Measurements from ENCODE around the gene MYF5. TPM values are rescaled to one million over a fixed set of nuclear protein-coding genes. Genes with fewer than 3 reads are reported as not detected.
A peak's percentile ranks its signal among the peaks of the same experiment; 100 is the strongest.

MYF5 gene
- total and polyA plus RNA-seq, 9 donors: 26.0 to 37.0 (median 31.8) TPM

DNA sequence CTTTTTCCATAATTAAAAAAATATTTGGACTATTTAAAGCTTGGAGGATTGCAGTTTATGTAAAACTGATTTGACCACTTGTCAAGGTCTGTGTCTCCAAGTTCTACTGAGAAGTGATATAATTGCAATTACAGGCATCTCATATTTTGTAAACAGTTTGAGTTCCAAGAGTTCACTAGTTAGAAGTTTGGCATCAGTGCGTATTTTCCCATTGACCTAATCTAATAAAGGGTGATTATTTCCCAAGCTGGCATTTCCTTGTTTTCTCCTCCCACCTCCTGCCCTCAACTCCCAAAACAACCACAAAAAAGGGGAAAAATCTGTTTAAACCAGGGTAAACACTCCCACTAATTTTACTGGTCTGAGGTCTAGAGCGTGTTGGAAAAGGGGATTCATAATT, 12.3 kb upstream of the MYF5 start:
- Histone ChIP-seq H3K36me3 (ENCODE audit: control insufficient read depth, insufficient read depth, low read length) (no peaks in the 10 kb centered on the region), H3K27ac (ENCODE audit: low read length) (peak overlapping the region; percentile 89), H3K27me3 (ENCODE audit: control insufficient read depth, insufficient read depth, low read length) (peaks cover 12% of the 10 kb centered on the region), H3K4me3 (ENCODE audit: low read length) (no peak overlapping the region), H3K9me3 (replicated peaks; ENCODE audit: control insufficient read depth, low read depth, low read length) (no peaks in the 10 kb centered on the region), H3K4me1 (ENCODE audit: control insufficient read depth, insufficient read depth, low read length) (peaks cover 14% of the 10 kb centered on the region)
- DNase-seq: peak; percentile 67
- no CpG with 5 or more reads among the region's 2 CpGs for WGBS (ENCODE audit: insufficient coverage)

DNA sequence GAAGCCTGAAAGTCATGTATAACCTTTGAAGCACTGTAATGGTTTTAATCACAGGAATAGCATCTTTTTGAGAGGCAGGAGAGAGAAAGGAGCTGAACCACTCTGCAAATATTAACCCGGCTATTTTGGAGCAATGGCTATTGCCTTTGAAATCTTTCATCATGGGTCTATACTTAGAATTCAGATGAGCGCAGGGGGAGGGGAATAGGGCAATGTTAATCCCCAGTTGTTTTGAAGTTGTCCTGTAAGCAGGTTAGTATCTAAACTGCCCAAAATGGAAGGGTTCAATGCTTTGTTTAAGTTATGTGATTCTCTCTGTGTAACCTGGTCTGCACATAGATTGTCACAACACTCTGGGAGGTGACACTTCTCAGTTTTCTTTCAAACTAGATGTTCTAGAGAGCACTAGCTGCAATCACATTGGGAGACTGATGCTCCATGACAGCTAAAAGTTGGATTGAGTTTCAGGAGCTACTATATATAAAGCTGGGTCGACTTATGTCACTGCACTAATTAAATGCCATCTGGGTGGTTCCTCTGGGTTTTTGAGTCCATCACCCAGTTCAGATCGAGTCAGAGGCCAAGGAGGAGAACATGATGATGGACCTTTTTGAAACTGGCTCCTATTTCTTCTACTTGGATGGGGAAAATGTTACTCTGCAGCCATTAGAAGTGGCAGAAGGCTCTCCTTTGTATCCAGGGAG, 9.4 kb upstream of the MYF5 start, which contains the start of gene MYF6:
Gene MYF6, plus strand, starts transcription at position 509 of the 704 bp plus-strand sequence. Its CDS starts 86 bp downstream, at position 595.
- H3K27me3 ChIP-seq (ENCODE audit: control insufficient read depth, insufficient read depth, low read length): peaks cover 12% of the 10 kb centered on the region
- H3K36me3 ChIP-seq (ENCODE audit: control insufficient read depth, insufficient read depth, low read length): no peaks in the 10 kb centered on the region
- H3K4me3 ChIP-seq (ENCODE audit: low read length): peak within 1 kb of the TSS; percentile 67
- peak within 1 kb of the TSS; percentile 96 for H3K27ac ChIP-seq (ENCODE audit: low read length)
- DNase-seq: peak; percentile 62
- WGBS (ENCODE audit: insufficient coverage): 61% methylated on average over 3 of the region's 4 CpGs
- no peaks in the 10 kb centered on the region for H3K9me3 ChIP-seq (replicated peaks; ENCODE audit: control insufficient read depth, low read depth, low read length)
- H3K4me1 ChIP-seq (ENCODE audit: control insufficient read depth, insufficient read depth, low read length): peaks cover 17% of the 10 kb centered on the region

DNA sequence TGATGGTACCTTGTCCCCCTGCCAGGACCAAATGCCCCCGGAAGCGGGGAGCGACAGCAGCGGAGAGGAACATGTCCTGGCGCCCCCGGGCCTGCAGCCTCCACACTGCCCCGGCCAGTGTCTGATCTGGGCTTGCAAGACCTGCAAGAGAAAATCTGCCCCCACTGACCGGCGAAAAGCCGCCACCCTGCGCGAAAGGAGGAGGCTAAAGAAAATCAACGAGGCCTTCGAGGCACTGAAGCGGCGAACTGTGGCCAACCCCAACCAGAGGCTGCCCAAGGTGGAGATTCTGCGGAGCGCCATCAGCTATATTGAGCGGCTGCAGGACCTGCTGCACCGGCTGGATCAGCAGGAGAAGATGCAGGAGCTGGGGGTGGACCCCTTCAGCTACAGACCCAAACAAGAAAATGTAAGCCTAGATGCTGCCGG, 8.9 kb upstream of the MYF5 start:
- H3K36me3 ChIP-seq (ENCODE audit: control insufficient read depth, insufficient read depth, low read length): no peaks in the 10 kb centered on the region
- H3K9me3 ChIP-seq (replicated peaks; ENCODE audit: control insufficient read depth, low read depth, low read length): no peaks in the 10 kb centered on the region
- H3K27me3 ChIP-seq (ENCODE audit: control insufficient read depth, insufficient read depth, low read length): peaks cover 12% of the 10 kb centered on the region
- peak overlapping the region; percentile 96 for H3K27ac ChIP-seq (ENCODE audit: low read length)
- no peak for DNase-seq
- peak overlapping the region; percentile 67 for H3K4me3 ChIP-seq (ENCODE audit: low read length)
- peaks cover 15% of the 10 kb centered on the region for H3K4me1 ChIP-seq (ENCODE audit: control insufficient read depth, insufficient read depth, low read length)
- WGBS (ENCODE audit: insufficient coverage): 21% methylated on average over 21 of the region's 21 CpGs

DNA sequence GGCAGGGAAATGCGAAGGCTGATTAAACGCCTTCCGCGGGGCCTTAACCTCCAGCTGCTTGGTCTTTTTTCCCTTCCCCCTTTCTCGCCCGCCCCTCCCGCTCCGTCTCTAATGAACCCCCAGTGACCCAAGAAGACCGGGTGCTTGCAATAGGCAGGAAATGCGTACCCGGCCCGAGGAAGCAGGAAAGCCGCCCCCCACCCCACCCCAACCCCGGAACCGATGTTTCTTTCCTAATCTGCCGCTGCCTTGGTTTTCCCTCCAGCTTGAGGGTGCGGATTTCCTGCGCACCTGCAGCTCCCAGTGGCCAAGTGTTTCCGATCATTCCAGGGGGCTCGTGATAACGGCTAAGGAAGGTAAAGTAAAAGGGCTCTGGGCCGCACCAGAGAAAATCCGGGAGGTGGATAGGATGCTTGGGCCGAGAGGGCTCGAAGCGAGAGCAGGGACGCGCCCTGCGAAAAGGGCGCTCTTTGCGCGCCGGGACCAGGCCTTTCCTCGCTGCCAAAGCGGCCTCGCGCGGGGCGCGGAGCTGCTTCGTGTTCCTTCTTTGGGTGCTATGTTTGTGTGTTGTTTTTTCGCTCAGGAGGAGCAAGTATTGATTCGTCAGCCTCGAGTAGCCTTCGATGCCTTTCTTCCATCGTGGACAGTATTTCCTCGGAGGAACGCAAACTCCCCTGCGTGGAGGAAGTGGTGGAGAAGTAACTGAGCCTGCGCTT, 8.3 kb upstream of the MYF5 start:
- peak; percentile 64 for DNase-seq
- Histone ChIP-seq H3K9me3 (replicated peaks; ENCODE audit: control insufficient read depth, low read depth, low read length) (no peaks in the 10 kb centered on the region), H3K27me3 (ENCODE audit: control insufficient read depth, insufficient read depth, low read length) (peaks cover 12% of the 10 kb centered on the region), H3K4me3 (ENCODE audit: low read length) (peak overlapping the region; percentile 67), H3K27ac (ENCODE audit: low read length) (peak overlapping the region; percentile 96), H3K4me1 (ENCODE audit: control insufficient read depth, insufficient read depth, low read length) (peaks cover 13% of the 10 kb centered on the region), H3K36me3 (ENCODE audit: control insufficient read depth, insufficient read depth, low read length) (no peaks in the 10 kb centered on the region)
- 4% methylated on average over 37 of the region's 50 CpGs for WGBS (ENCODE audit: insufficient coverage)

DNA sequence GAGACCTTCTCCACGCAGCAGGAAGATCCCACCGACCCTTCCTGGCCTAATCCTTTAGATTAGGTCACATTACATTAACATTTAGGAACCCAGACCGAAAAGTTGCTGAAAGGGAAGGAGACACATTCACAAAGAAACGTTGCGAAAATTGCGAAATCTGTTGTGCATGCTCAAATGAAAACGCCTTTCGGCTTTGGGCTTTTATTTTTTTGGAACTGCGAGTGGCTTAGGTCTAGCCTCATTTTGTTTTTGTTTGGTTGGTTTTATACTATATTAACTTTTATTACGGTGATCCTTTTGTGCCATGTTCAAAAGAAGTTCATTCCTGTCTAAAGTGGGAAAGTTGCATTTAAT, 7.8 kb upstream of the MYF5 start:
- Histone ChIP-seq H3K4me1 (ENCODE audit: control insufficient read depth, insufficient read depth, low read length) (peaks cover 13% of the 10 kb centered on the region), H3K4me3 (ENCODE audit: low read length) (peak overlapping the region; percentile 67), H3K27me3 (ENCODE audit: control insufficient read depth, insufficient read depth, low read length) (peaks cover 12% of the 10 kb centered on the region), H3K27ac (ENCODE audit: low read length) (peak overlapping the region; percentile 96), H3K36me3 (ENCODE audit: control insufficient read depth, insufficient read depth, low read length) (no peaks in the 10 kb centered on the region), H3K9me3 (replicated peaks; ENCODE audit: control insufficient read depth, low read depth, low read length) (no peaks in the 10 kb centered on the region)
- no peak for DNase-seq
- 17% methylated on average over 2 of the region's 10 CpGs for WGBS (ENCODE audit: insufficient coverage)

- H3K27ac ChIP-seq (ENCODE audit: low read length): peak overlapping the region; percentile 96
- peaks cover 13% of the 10 kb centered on the region for H3K4me1 ChIP-seq (ENCODE audit: control insufficient read depth, insufficient read depth, low read length)
- no peaks in the 10 kb centered on the region for H3K9me3 ChIP-seq (replicated peaks; ENCODE audit: control insufficient read depth, low read depth, low read length)
- peak; percentile 61 for DNase-seq
- H3K4me3 ChIP-seq (ENCODE audit: low read length): peak overlapping the region; percentile 67
- no peaks in the 10 kb centered on the region for H3K36me3 ChIP-seq (ENCODE audit: control insufficient read depth, insufficient read depth, low read length)
- peaks cover 15% of the 10 kb centered on the region for H3K27me3 ChIP-seq (ENCODE audit: control insufficient read depth, insufficient read depth, low read length)
- 43% methylated on average over 10 of the region's 20 CpGs for WGBS (ENCODE audit: insufficient coverage)
Measured at GRCh38 chr12:80709811-80710726, 6.6 kb upstream of the MYF5 start.

DNA sequence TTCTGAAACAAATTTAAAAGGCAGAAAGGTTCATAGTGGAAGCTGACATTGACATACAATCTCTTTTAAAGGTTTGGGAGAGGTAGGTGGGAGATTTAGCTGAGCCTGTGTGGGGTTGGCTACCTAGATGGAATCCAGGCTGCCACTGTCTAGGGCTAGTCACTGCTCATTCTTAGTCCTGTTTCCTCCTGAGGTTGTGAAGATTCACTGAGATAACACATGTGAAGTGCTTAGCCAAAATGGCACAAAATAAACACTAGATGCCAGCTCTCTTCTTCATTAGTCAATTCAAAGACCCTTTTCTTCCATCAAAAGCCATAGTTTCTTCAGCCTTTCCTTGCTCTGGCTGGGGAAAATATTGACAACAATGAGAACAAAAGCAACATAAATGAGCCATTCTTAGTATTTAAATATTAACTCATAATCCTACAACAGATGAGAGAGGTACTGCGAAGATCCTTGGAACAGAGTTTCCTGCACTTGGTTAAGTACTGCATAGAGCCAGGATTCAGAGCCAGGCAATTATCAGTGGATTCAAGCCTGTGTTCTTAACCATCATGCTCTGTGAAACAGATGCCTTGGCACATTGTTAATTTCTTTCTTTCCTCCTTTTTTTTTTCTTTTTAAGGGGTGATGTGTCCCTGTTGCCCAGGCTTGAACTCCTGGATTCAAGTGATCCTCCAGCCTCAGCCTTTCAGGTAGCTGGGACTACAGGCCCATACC, 5.8 kb upstream of the MYF5 start:
- peak overlapping the region; percentile 67 for H3K4me3 ChIP-seq (ENCODE audit: low read length)
- H3K36me3 ChIP-seq (ENCODE audit: control insufficient read depth, insufficient read depth, low read length): no peaks in the 10 kb centered on the region
- H3K27me3 ChIP-seq (ENCODE audit: control insufficient read depth, insufficient read depth, low read length): peaks cover 18% of the 10 kb centered on the region
- H3K4me1 ChIP-seq (ENCODE audit: control insufficient read depth, insufficient read depth, low read length): peaks cover 15% of the 10 kb centered on the region
- WGBS (ENCODE audit: insufficient coverage): 86% methylated on average over 1 of the region's 1 CpG
- H3K27ac ChIP-seq (ENCODE audit: low read length): peak overlapping the region; percentile 96
- DNase-seq: no peak
- no peaks in the 10 kb centered on the region for H3K9me3 ChIP-seq (replicated peaks; ENCODE audit: control insufficient read depth, low read depth, low read length)

DNA sequence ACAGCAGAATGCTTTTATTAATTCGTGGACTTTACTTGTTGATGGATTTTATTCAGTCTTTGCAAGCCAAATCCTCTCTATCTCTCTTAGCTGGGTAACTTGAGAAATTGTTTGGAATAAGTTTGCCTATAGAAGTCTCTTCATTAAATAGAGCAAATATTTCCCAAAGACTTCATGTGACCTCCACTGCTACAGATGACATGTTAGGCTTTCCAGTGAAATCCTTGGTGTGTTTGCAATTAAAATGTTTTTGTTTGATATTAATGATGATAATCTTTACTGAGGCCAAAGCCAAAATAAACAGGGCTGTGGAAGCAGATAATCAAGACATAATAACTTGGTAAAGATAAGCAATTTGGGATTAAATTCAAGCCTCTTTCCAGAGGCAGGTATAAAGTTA, 4.8 kb upstream of the MYF5 start:
- DNase-seq: no peak

GRCh38 chr12:80712866-80713265, 3.8 kb upstream of the MYF5 start:
- peaks cover 28% of the 10 kb centered on the region for H3K27me3 ChIP-seq (ENCODE audit: control insufficient read depth, insufficient read depth, low read length)
- DNase-seq: no peak
- no peaks in the 10 kb centered on the region for H3K9me3 ChIP-seq (replicated peaks; ENCODE audit: control insufficient read depth, low read depth, low read length)
- H3K4me1 ChIP-seq (ENCODE audit: control insufficient read depth, insufficient read depth, low read length): peaks cover 12% of the 10 kb centered on the region
- H3K27ac ChIP-seq (ENCODE audit: low read length): peak overlapping the region; percentile 25
- no peak overlapping the region for H3K4me3 ChIP-seq (ENCODE audit: low read length)
- no peaks in the 10 kb centered on the region for H3K36me3 ChIP-seq (ENCODE audit: control insufficient read depth, insufficient read depth, low read length)

More for the DNA sequence above, 4.8 kb upstream of the MYF5 start:
- Histone ChIP-seq H3K4me1 (ENCODE audit: control insufficient read depth, insufficient read depth, low read length) (peaks cover 15% of the 10 kb centered on the region), H3K4me3 (ENCODE audit: low read length) (no peak overlapping the region), H3K9me3 (replicated peaks; ENCODE audit: control insufficient read depth, low read depth, low read length) (no peaks in the 10 kb centered on the region), H3K27me3 (ENCODE audit: control insufficient read depth, insufficient read depth, low read length) (peaks cover 27% of the 10 kb centered on the region), H3K27ac (ENCODE audit: low read length) (no peak overlapping the region), H3K36me3 (ENCODE audit: control insufficient read depth, insufficient read depth, low read length) (no peaks in the 10 kb centered on the region)
- no CpG with 5 or more reads among the region's 1 CpG for WGBS (ENCODE audit: insufficient coverage)
